Nephron progenitor cell (in vitro differentiated cells): ENCODE measurements around the gene SP140L.

Source experiments
- DNase-seq: peaks from one replicate; pipeline ENCODE4 v3.0.0; 2021
- H3K27ac Mint-ChIP-seq: 2 replicates; pipeline ENCODE4 v1.8.0; 2021; ENCODE audit warnings: mild to moderate bottlenecking, moderate library complexity, mixed read lengths
- H3K27me3 Mint-ChIP-seq: 2 replicates; pipeline ENCODE4 v1.8.0; 2021; ENCODE audit warnings: mild to moderate bottlenecking, low read depth, mixed read lengths; ENCODE audit not compliant: poor library complexity
- H3K36me3 Mint-ChIP-seq: 2 replicates; pipeline ENCODE4 v1.8.0; 2021; ENCODE audit warnings: low read depth, mixed read lengths
- H3K4me1 Mint-ChIP-seq: 2 replicates; pipeline ENCODE4 v1.8.0; 2021; ENCODE audit warnings: mixed read lengths
- H3K4me3 Mint-ChIP-seq: 2 replicates; pipeline ENCODE4 v1.8.0; 2021; ENCODE audit warnings: mild to moderate bottlenecking, moderate library complexity, mixed read lengths
- H3K9me3 Mint-ChIP-seq: 2 replicates; pipeline ENCODE4 v1.8.0; 2021; ENCODE audit warnings: mild to moderate bottlenecking, moderate library complexity, mixed read lengths
- TF ChIP-seq, protein P1 (sequence below): fragments of 200-600 bp; sonication (generic); IDR thresholded peaks from 2 replicates; pipeline ENCODE4 v1.5.0; 2021; ENCODE audit warnings: antibody characterized with exemption

The SP140L gene

GRCh38 chr2:230343747-230344146, 16.8 kb downstream of the SP140L start:
- H3K27me3 Mint-ChIP-seq = no peaks in the 10 kb centered on the region
- H3K4me3 Mint-ChIP-seq = no peak overlapping the region
- TF ChIP-seq, protein P1, sequence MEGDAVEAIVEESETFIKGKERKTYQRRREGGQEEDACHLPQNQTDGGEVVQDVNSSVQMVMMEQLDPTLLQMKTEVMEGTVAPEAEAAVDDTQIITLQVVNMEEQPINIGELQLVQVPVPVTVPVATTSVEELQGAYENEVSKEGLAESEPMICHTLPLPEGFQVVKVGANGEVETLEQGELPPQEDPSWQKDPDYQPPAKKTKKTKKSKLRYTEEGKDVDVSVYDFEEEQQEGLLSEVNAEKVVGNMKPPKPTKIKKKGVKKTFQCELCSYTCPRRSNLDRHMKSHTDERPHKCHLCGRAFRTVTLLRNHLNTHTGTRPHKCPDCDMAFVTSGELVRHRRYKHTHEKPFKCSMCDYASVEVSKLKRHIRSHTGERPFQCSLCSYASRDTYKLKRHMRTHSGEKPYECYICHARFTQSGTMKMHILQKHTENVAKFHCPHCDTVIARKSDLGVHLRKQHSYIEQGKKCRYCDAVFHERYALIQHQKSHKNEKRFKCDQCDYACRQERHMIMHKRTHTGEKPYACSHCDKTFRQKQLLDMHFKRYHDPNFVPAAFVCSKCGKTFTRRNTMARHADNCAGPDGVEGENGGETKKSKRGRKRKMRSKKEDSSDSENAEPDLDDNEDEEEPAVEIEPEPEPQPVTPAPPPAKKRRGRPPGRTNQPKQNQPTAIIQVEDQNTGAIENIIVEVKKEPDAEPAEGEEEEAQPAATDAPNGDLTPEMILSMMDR = no peak
- H3K36me3 Mint-ChIP-seq = peaks cover 15% of the 10 kb centered on the region
- peaks cover 7% of the 10 kb centered on the region for H3K4me1 Mint-ChIP-seq
- DNase-seq = no peak
- no peak overlapping the region for H3K27ac Mint-ChIP-seq
- H3K9me3 Mint-ChIP-seq = peaks cover 41% of the 10 kb centered on the region

GRCh38 chr2:230346465-230346864, 19.5 kb downstream of the SP140L start:
- H3K4me3 Mint-ChIP-seq = no peak overlapping the region
- no peak overlapping the region for H3K27ac Mint-ChIP-seq
- peaks cover 15% of the 10 kb centered on the region for H3K36me3 Mint-ChIP-seq
- peaks cover 41% of the 10 kb centered on the region for H3K9me3 Mint-ChIP-seq
- peaks cover 7% of the 10 kb centered on the region for H3K4me1 Mint-ChIP-seq
- DNase-seq = no peak
- TF ChIP-seq, protein P1 = no peak
- no peaks in the 10 kb centered on the region for H3K27me3 Mint-ChIP-seq

GRCh38 chr2:230346921-230347533, 20.0 kb downstream of the SP140L start:
- Mint-ChIP-seq H3K4me1 (peaks cover 7% of the 10 kb centered on the region), H3K9me3 (peaks cover 39% of the 10 kb centered on the region), H3K27me3 (no peaks in the 10 kb centered on the region), H3K36me3 (peaks cover 15% of the 10 kb centered on the region), H3K4me3 (no peak overlapping the region), H3K27ac (no peak overlapping the region)
- TF ChIP-seq, protein P1 = no peak
- no peak for DNase-seq

DNA sequence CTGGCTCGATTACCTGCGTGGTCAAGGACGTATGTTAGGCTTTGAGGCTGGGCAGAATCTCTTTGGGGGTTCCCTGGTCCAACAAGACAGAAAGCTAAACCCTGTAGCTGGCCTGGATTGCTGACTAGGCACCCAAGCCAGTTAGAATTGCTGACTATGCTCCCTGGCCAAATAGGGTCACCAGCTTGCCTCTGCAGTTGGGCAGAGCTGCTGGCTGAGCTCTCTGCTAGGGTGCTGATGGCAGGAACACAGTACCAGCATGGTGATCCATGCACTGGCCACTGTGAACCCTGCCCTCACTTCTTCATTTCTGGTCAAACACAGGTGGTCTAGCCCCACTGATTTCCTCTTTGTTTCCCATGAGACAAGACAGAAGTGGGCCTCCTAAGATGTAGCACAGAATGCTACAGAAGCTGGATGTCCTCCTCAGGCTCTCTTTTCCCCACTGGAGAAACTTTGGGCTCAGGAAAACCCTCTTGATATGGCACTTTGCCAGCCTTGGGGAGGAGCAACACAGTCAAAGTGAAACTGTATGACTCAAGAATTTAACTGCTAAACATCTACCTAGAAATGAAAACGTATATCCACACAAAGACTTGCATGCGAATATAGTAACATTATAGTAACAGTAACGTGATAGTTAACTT, 20.8 kb downstream of the SP140L start:
- TF ChIP-seq, protein P1 = no peak
- Mint-ChIP-seq H3K27ac (no peak overlapping the region), H3K36me3 (peaks cover 9% of the 10 kb centered on the region), H3K27me3 (no peaks in the 10 kb centered on the region), H3K4me3 (no peak overlapping the region), H3K9me3 (peaks cover 32% of the 10 kb centered on the region), H3K4me1 (no peaks in the 10 kb centered on the region)
- DNase-seq = no peak

GRCh38 chr2:230348787-230349186, 21.8 kb downstream of the SP140L start:
- TF ChIP-seq, protein P1 = no peak
- Mint-ChIP-seq H3K27ac (no peak overlapping the region), H3K4me1 (no peaks in the 10 kb centered on the region), H3K4me3 (no peak overlapping the region), H3K36me3 (peaks cover 4% of the 10 kb centered on the region), H3K9me3 (peaks cover 24% of the 10 kb centered on the region), H3K27me3 (no peaks in the 10 kb centered on the region)
- no peak for DNase-seq

- TF ChIP-seq, protein P1 = no peak
- Mint-ChIP-seq H3K27ac (no peak overlapping the region), H3K4me3 (no peak overlapping the region), H3K27me3 (no peaks in the 10 kb centered on the region), H3K36me3 (no peaks in the 10 kb centered on the region), H3K9me3 (peaks cover 18% of the 10 kb centered on the region), H3K4me1 (no peaks in the 10 kb centered on the region)
- no peak for DNase-seq
Observed at GRCh38 chr2:230356084-230356483, 29.1 kb downstream of the SP140L start.
